WERI-Rb-1 (cell line): Measurements from ENCODE around the gene RELN.
A peak's percentile ranks its signal among the peaks of the same experiment; 100 is the strongest.

Experiments
- DNase-seq: peaks from one replicate; pipeline ENCODE4 v3.0.0-alpha.2; 2020
- H3K27ac ChIP-seq: fragments of 250-450 bp; sonication (Bioruptor Pico); 2 replicates; pipeline ENCODE4 v1.5.1; 2020; ENCODE audit warnings: mild to moderate bottlenecking, moderate library complexity
- H3K27me3 ChIP-seq: fragments of 250-450 bp; sonication (Bioruptor Pico); 2 replicates; pipeline ENCODE4 v1.5.1; 2021; ENCODE audit warnings: mild to moderate bottlenecking, low read depth, moderate library complexity; ENCODE audit not compliant: insufficient read depth, severe bottlenecking
- H3K36me3 ChIP-seq: fragments of 250-450 bp; sonication (Bioruptor Pico); 2 replicates; pipeline ENCODE4 v1.5.1; 2020; ENCODE audit warnings: mild to moderate bottlenecking, moderate library complexity
- H3K4me3 ChIP-seq: 2 replicates; pipeline ENCODE4 v1.5.1; 2011; ENCODE audit warnings: low read depth, mild to moderate bottlenecking, control low read depth, low read length
- H3K9me3 ChIP-seq: fragments of 250-450 bp; sonication (Bioruptor Pico); 2 replicates; pipeline ENCODE4 v1.5.1; 2021; ENCODE audit warnings: mild to moderate bottlenecking, moderate library complexity; ENCODE audit not compliant: severe bottlenecking
- TF ChIP-seq, protein P1 (sequence below): IDR thresholded peaks from 2 replicates; pipeline ENCODE4 v1.5.1; 2011; ENCODE audit warnings: low read depth, mild to moderate bottlenecking, control low read depth, inconsistent platforms, low read length

RELN gene

DNA sequence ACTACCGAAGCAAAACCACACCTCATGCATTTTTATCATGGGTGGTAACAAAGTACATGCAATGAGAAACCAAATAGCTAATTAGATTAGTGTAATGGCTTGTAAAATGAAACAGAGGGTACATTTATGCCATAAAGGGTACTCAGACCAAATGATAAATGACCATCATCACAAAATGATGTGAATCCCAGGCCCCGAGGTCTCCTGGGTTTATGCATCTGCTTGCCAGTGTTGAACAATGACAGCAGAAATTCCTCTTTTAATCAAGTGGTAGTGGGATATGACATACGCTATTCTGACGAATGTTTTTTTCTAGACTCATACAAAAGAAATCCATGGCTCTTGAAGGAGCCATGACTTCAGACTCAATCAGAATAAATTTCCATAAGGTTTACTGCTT, 293.9 kb downstream of the RELN start:
- no peak for DNase-seq
- TF ChIP-seq, protein P1, sequence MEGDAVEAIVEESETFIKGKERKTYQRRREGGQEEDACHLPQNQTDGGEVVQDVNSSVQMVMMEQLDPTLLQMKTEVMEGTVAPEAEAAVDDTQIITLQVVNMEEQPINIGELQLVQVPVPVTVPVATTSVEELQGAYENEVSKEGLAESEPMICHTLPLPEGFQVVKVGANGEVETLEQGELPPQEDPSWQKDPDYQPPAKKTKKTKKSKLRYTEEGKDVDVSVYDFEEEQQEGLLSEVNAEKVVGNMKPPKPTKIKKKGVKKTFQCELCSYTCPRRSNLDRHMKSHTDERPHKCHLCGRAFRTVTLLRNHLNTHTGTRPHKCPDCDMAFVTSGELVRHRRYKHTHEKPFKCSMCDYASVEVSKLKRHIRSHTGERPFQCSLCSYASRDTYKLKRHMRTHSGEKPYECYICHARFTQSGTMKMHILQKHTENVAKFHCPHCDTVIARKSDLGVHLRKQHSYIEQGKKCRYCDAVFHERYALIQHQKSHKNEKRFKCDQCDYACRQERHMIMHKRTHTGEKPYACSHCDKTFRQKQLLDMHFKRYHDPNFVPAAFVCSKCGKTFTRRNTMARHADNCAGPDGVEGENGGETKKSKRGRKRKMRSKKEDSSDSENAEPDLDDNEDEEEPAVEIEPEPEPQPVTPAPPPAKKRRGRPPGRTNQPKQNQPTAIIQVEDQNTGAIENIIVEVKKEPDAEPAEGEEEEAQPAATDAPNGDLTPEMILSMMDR, result no peak
- H3K4me3 ChIP-seq, result no peak overlapping the region
- H3K9me3 ChIP-seq, result peaks cover 6% of the 10 kb centered on the region
- H3K27me3 ChIP-seq, result no peaks in the 10 kb centered on the region
- H3K27ac ChIP-seq, result no peak overlapping the region
- no peaks in the 10 kb centered on the region for H3K36me3 ChIP-seq

DNA sequence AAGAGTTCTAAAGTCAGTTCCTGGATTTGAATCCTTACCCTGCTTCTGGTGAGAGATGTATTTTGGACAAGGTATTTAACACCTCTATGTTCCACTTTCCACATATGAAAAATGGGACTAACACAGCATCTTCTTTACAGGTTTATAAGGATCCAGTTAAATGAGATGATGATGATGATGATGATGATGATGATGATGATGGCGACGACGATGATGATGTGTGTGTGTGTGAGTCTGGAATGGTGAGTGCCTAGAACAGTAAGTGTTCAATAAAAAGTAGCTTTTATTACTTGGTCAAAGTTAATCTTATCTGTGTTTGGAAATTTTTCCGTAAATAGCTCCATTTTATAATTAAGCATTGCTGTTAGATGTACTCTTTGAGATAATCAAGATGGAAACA, 295.2 kb downstream of the RELN start:
- peaks cover 6% of the 10 kb centered on the region for H3K9me3 ChIP-seq
- TF ChIP-seq, protein P1, result no peak
- H3K27ac ChIP-seq, result no peak overlapping the region
- H3K36me3 ChIP-seq, result no peaks in the 10 kb centered on the region
- no peak for DNase-seq
- H3K27me3 ChIP-seq, result no peaks in the 10 kb centered on the region
- no peak overlapping the region for H3K4me3 ChIP-seq

DNA sequence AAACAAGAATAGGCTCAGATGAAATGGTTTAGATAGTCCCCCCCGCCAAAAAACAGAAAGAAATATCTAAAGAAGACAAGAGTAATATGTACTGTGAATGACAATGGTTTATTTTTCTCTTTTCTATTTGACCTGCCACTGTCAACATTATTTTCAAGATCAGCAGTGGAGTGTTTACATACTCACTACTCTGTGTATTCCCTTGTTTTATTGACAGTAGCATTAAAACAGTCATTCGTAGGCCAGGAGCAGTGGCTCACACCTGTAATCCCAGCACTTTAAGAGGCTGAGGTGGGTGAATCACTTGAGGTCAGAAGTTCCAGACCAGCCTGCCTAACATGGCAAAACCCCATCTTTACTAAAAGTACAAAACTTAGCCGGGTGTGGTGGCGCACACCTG, 298.2 kb downstream of the RELN start:
- no peak for DNase-seq
- H3K27ac ChIP-seq, result peak overlapping the region; percentile 55
- H3K27me3 ChIP-seq, result no peaks in the 10 kb centered on the region
- H3K9me3 ChIP-seq, result peaks cover 6% of the 10 kb centered on the region
- TF ChIP-seq, protein P1, result no peak
- H3K4me3 ChIP-seq, result no peak overlapping the region
- no peaks in the 10 kb centered on the region for H3K36me3 ChIP-seq

DNA sequence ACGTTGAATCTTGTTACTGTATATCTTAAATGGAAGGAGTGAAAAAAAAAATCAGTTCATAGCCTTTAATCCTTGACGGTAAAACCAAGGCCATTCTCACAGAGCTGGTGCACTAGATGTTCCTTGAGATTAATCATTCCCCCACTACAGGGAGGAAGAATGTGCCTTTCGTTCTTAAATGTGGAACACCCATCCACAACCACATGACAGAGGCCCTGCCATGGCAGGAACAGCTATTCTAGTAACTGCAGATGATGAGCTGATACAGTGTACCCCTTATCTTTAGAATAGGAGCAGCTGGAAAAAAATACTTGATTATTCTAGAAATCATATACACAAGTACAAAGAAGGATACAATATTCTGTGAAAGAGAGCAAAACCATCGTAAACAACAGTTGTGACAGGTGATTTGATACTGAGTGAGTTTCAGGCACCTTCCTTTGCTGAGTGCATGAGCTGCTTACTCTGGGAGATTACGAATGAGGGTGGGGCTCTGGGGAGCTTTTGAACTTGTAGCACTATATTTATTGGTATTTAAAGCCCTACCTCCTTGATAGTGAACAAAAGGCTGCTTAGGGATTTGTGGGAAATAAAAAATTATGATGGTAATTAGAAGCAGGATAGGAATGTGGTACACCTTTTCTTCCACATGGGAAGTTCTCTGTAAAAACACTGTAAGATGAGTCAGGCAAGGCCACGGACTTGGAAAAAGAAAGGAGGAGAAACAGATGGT, 299.1 kb downstream of the RELN start:
- Histone ChIP-seq H3K36me3 (no peaks in the 10 kb centered on the region), H3K27ac (peak overlapping the region; percentile 55), H3K4me3 (peak overlapping the region; percentile 37), H3K27me3 (no peaks in the 10 kb centered on the region), H3K9me3 (peaks cover 6% of the 10 kb centered on the region)
- peak; percentile 54 for DNase-seq
- TF ChIP-seq, protein P1, result no peak

DNA sequence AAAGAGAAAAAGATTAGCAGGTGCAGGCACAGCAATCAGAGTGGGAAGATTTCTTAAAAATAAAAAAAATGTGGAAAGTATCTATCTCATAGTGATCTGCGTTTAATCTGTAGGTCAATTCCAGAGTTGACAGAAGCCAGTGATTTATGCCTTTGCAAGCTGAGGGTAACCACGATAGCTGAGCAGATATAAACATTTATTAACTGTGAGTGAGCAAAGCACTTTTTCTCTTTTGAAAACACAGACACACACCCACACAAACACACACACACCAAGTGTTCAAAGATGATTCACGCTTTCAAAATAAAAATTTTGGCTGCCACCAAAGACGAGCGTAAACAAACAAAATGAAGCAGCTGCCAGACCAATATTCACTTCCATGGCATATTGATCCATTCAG, 300.2 kb downstream of the RELN start:
- no peak overlapping the region for H3K4me3 ChIP-seq
- no peaks in the 10 kb centered on the region for H3K36me3 ChIP-seq
- no peaks in the 10 kb centered on the region for H3K27me3 ChIP-seq
- H3K27ac ChIP-seq, result peak overlapping the region; percentile 55
- H3K9me3 ChIP-seq, result peaks cover 6% of the 10 kb centered on the region
- TF ChIP-seq, protein P1, result no peak
- no peak for DNase-seq

DNA sequence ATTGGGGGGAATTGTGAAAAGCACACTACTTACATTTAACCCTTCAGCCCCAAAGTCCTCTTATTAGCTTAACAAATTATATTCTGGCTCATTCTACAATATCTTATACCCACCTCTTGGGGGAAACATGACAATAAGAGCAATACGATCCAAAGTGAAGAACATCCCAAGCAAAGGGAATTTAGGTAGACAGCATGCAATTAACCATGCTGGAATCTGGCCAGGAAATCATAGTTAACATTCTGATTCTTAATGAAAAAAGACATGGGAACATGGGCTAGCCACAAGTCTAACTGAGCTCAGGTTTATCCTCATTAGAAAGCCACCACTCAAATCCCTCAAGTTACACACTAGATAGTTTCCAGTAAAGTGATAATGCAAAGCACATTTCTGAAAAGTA, 301.5 kb downstream of the RELN start:
- H3K27me3 ChIP-seq, result no peaks in the 10 kb centered on the region
- TF ChIP-seq, protein P1, result no peak
- H3K36me3 ChIP-seq, result no peaks in the 10 kb centered on the region
- no peak overlapping the region for H3K27ac ChIP-seq
- no peak for DNase-seq
- H3K4me3 ChIP-seq, result no peak overlapping the region
- peaks cover 6% of the 10 kb centered on the region for H3K9me3 ChIP-seq
